Uterus (tissue), 2 donors: ENCODE results near the gene ZNF335.

Experiments used
- POLR2A ChIP-seq, 2 donors: fragments of 450-650 bp; IDR thresholded peaks; one replicate each; pipeline ENCODE4 v1.6.1; 2016; ENCODE audit warnings: antibody characterized with exemption in 2 of 2, mild to moderate bottlenecking in 1 of 2, moderate library complexity in 1 of 2
- TF ChIP-seq, protein P1 (sequence below), 4 experiments: fragments of 200-600 bp in 2 of 4; fragments of 450-650 bp in 2 of 4; sonication (generic) in 2 of 4; IDR thresholded peaks; one replicate each; pipeline ENCODE4 v1.5.1; 2016 to 2019; ENCODE audit warnings: antibody characterized with exemption in 4 of 4, mild to moderate bottlenecking in 2 of 4, moderate library complexity in 1 of 4

GRCh38 chr20:46000262-46000996, 28.4 kb upstream of the ZNF335 start:
- TF ChIP-seq, protein P1, sequence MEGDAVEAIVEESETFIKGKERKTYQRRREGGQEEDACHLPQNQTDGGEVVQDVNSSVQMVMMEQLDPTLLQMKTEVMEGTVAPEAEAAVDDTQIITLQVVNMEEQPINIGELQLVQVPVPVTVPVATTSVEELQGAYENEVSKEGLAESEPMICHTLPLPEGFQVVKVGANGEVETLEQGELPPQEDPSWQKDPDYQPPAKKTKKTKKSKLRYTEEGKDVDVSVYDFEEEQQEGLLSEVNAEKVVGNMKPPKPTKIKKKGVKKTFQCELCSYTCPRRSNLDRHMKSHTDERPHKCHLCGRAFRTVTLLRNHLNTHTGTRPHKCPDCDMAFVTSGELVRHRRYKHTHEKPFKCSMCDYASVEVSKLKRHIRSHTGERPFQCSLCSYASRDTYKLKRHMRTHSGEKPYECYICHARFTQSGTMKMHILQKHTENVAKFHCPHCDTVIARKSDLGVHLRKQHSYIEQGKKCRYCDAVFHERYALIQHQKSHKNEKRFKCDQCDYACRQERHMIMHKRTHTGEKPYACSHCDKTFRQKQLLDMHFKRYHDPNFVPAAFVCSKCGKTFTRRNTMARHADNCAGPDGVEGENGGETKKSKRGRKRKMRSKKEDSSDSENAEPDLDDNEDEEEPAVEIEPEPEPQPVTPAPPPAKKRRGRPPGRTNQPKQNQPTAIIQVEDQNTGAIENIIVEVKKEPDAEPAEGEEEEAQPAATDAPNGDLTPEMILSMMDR (IDR thresholded peaks at IDR 0.05): no peak
- TF ChIP-seq POLR2A (IDR thresholded peaks at IDR 0.05): no peak
